IMR-90 (cell line): ENCODE measurements around the gene CMTM8. TPM values are rescaled to one million over a fixed set of nuclear protein-coding genes. Genes with fewer than 3 reads are reported as not detected.

Experiments
- ATAC-seq: fragments of 200-7000 bp; cut with Tn5 transposase; 2 replicates; pipeline ENCODE4 v1.9.1; 2020; ENCODE audit warnings: low read depth, mild to moderate bottlenecking, moderate library complexity
- BruUV-seq: library from RNA; stranded (reverse); fragments of 400-500 nt; replicated peaks from 2 replicates; lab custom pipeline; 2021; lab: Mats Ljungman, UMichigan
- CTCF ChIA-PET: fragments of 300-600 bp; formaldehyde crosslinking; extraction: SDS; loops from one replicate; lab custom pipeline; 2021; ENCODE audit warnings: antibody characterized with exemption; lab: Yijun Ruan, JAX
- POLR2A ChIA-PET: fragments of 300-600 bp; sonication (Branson Sonifier 250); formaldehyde crosslinking; loops from one replicate; lab custom pipeline; 2022; ENCODE audit warnings: antibody characterized with exemption; ENCODE audit not compliant: unreplicated experiment; lab: Charles Lee
- DNase-seq: peaks from one replicate; pipeline ENCODE4 v3.0.0; 2013
- H2AFZ ChIP-seq: replicated peaks from 2 replicates; pipeline ENCODE3; 2013; ENCODE audit warnings: low read length, mild to moderate bottlenecking; ENCODE audit not compliant: poor library complexity
- H2AK5ac ChIP-seq: 2 replicates; pipeline ENCODE4 v1.6.1; 2013; ENCODE audit warnings: low read depth, low read length, inconsistent platforms
- H2AK9ac ChIP-seq: replicated peaks from 2 replicates; pipeline ENCODE3; 2013; ENCODE audit warnings: mild to moderate bottlenecking, low read depth, low read length, moderate library complexity; ENCODE audit not compliant: poor library complexity
- H2BK120ac ChIP-seq: 2 replicates; pipeline ENCODE4 v1.6.1; 2013; ENCODE audit warnings: low read depth, low read length, inconsistent platforms
- H2BK15ac ChIP-seq: 3 replicates; pipeline ENCODE4 v1.6.1; 2013; ENCODE audit warnings: low read depth, low read length, inconsistent platforms
- H2BK20ac ChIP-seq: 2 replicates; pipeline ENCODE4 v1.6.1; 2013; ENCODE audit warnings: low read depth, mild to moderate bottlenecking, inconsistent platforms, low read length, moderate library complexity
- H2BK5ac ChIP-seq: 2 replicates; pipeline ENCODE4 v1.6.1; 2013; ENCODE audit warnings: mild to moderate bottlenecking, low read depth, low read length, inconsistent platforms; ENCODE audit not compliant: poor library complexity, severe bottlenecking
- H3K14ac ChIP-seq: replicated peaks from 2 replicates; pipeline ENCODE4 v1.6.1; 2013; ENCODE audit warnings: low read depth, low read length, inconsistent platforms
- H3K18ac ChIP-seq: 2 replicates; pipeline ENCODE4 v1.6.1; 2013; ENCODE audit warnings: low read depth, low read length, control low read depth
- H3K23ac ChIP-seq: 2 replicates; pipeline ENCODE4 v1.6.1; 2013; ENCODE audit warnings: low read depth, low read length, inconsistent platforms
- H3K27ac ChIP-seq: 2 replicates; pipeline ENCODE4 v1.5.1; 2013; ENCODE audit warnings: mild to moderate bottlenecking, control low read depth, low read length; ENCODE audit not compliant: insufficient read depth
- H3K27me3 ChIP-seq: 2 replicates; pipeline ENCODE4 v1.6.1; 2013; ENCODE audit warnings: low read length; ENCODE audit not compliant: control insufficient read depth, insufficient read depth
- H3K36me3 ChIP-seq: 2 replicates; pipeline ENCODE4 v1.6.1; 2013; ENCODE audit warnings: low read length, mixed read lengths; ENCODE audit not compliant: control insufficient read depth, insufficient read depth
- H3K4ac ChIP-seq: 2 replicates; pipeline ENCODE4 v1.6.1; 2013; ENCODE audit warnings: low read depth, low read length, inconsistent platforms
- H3K4me1 ChIP-seq: 2 replicates; pipeline ENCODE4 v1.6.1; 2013; ENCODE audit warnings: low read length, mixed read lengths; ENCODE audit not compliant: control insufficient read depth, insufficient read depth
- H3K4me2 ChIP-seq: 2 replicates; pipeline ENCODE4 v1.6.1; 2013; ENCODE audit warnings: low read depth, mild to moderate bottlenecking, control low read depth, low read length, moderate library complexity
- H3K4me3 ChIP-seq: 2 replicates; pipeline ENCODE4 v1.5.1; 2013; ENCODE audit warnings: low read depth, mild to moderate bottlenecking, control low read depth, low read length, moderate library complexity; ENCODE audit not compliant: insufficient read depth
- H3K56ac ChIP-seq: 2 replicates; pipeline ENCODE4 v1.6.1; 2013; ENCODE audit warnings: low read length, inconsistent platforms; ENCODE audit not compliant: insufficient read depth; ENCODE audit errors: extremely low read depth
- H3K79me1 ChIP-seq, 2 experiments: 2 replicates each; pipeline ENCODE4 v1.6.1; 2013; ENCODE audit warnings: low read length in 2 of 2, inconsistent platforms in 1 of 2, low read depth in 1 of 2
- H3K9ac ChIP-seq: 2 replicates; pipeline ENCODE4 v1.6.1; 2013; ENCODE audit warnings: low read depth, low read length, control low read depth
- H3K9me1 ChIP-seq: 2 replicates; pipeline ENCODE4 v1.6.1; 2013; ENCODE audit warnings: low read length, inconsistent platforms; ENCODE audit not compliant: insufficient read depth
- H3K9me3 ChIP-seq: 2 replicates; pipeline ENCODE4 v1.6.1; 2013; ENCODE audit warnings: low read length; ENCODE audit not compliant: control insufficient read depth, insufficient read depth
- H4K20me1 ChIP-seq: 2 replicates; pipeline ENCODE4 v1.6.1; 2013; ENCODE audit warnings: low read length, inconsistent platforms; ENCODE audit not compliant: insufficient read depth
- H4K5ac ChIP-seq: 2 replicates; pipeline ENCODE4 v1.6.1; 2013; ENCODE audit warnings: mild to moderate bottlenecking, low read depth, low read length, control low read depth
- H4K8ac ChIP-seq, 2 experiments: 2 replicates each; pipeline ENCODE4 v1.6.1; 2013; ENCODE audit warnings: low read depth in 2 of 2, low read length in 2 of 2, control low read depth in 1 of 2, inconsistent platforms in 1 of 2
- H4K91ac ChIP-seq: 2 replicates; pipeline ENCODE4 v1.6.1; 2013; ENCODE audit warnings: low read depth, low read length, inconsistent platforms; ENCODE audit not compliant: insufficient read depth
- CTCF ChIP-seq: conservative IDR thresholded peaks from 2 replicates; pipeline ENCODE4 v1.5.1; 2012; ENCODE audit warnings: mild to moderate bottlenecking, low read depth, low read length, improper control_type of control experiment
- ELK1 ChIP-seq: fragments of 150-350 bp; IDR thresholded peaks from 2 replicates; pipeline ENCODE4 v1.6.1; 2016; ENCODE audit warnings: low read depth, mild to moderate bottlenecking, low read length, moderate library complexity, borderline replicate concordance
- MAFK ChIP-seq: IDR thresholded peaks from 2 replicates; pipeline ENCODE4 v1.6.1; 2012; ENCODE audit warnings: low read depth, low read length, improper control_type of control experiment
- MXI1 ChIP-seq: IDR thresholded peaks from 2 replicates; pipeline ENCODE4 v1.6.1; 2012; ENCODE audit warnings: low read depth, mild to moderate bottlenecking, low read length, moderate library complexity, borderline replicate concordance
- POLR2A ChIP-seq: IDR thresholded peaks from 2 replicates; pipeline ENCODE4 v1.6.1; 2012; ENCODE audit warnings: mild to moderate bottlenecking, low read depth, low read length
- WGBS, 2 experiments: methylation state at CpG; one replicate each; pipeline versions ENCODE4 v1.1.5 to v1.1.7; 2013; ENCODE audit warnings: missing lambda C conversion rate in 2 of 2; ENCODE audit not compliant: insufficient read length in 1 of 2; ENCODE audit errors: extremely low coverage in 2 of 2; 5-methylcytosine and 5-hydroxymethylcytosine counted together
- dilution Hi-C: fragments of 300-500 bp; cut with HindIII; formaldehyde crosslinking; loops from one replicate; pipeline ENCODE4 v1.14.3; 2018; ENCODE audit warnings: low sequenced_read_pairs; ENCODE audit not compliant: unreplicated experiment
- in situ Hi-C: fragments of 300-500 bp; cut with MboI; formaldehyde crosslinking; loops from 3 replicates; pipeline ENCODE4 v1.14.3; 2019; ENCODE audit warnings: low sequenced_read_pairs, inconsistent platforms, mixed read lengths
- intact Hi-C: fragments of 100-400 bp; cut with micrococcal nuclease; formaldehyde crosslinking; loops from 2 replicates; pipeline ENCODE4 v1.10.0; 2022
- polyA plus RNA-seq, 3 experiments: library from polyadenylated mRNA; depleted of rRNA; stranded (reverse); fragments of >200 nt; gene quantifications; 2 replicates each; pipeline ENCODE4 v1.2.3, GENCODE V29; 2012; ENCODE audit warnings: low replicate concordance in 1 of 3
- total RNA-seq: library from RNA; depleted of rRNA; stranded (reverse); fragments of >200 nt; gene quantifications from 2 replicates; pipeline ENCODE4 v1.2.3, GENCODE V29; 2012

CMTM8 gene
- total and polyA plus RNA-seq, 2 of the 4 experiments (the other 2 are of a cell fraction): 0.15 TPM; not detected in 1

GRCh38 chr3:32208447-32208846, 30.0 kb upstream of the CMTM8 start:
- Histone ChIP-seq H3K4me2 (no peak overlapping the region), H2BK15ac (no peak overlapping the region), H3K4me1 (no peaks in the 10 kb centered on the region), H3K9me1 (no peaks in the 10 kb centered on the region), H3K4me3 (no peak overlapping the region), H3K9ac (no peak overlapping the region), H3K14ac (no peak overlapping the region), H3K9me3 (no peaks in the 10 kb centered on the region), H3K23ac (no peak overlapping the region), H3K79me1 (no peaks in the 10 kb centered on the region), H2AK5ac (no peak overlapping the region), H4K8ac (no peak overlapping the region), H3K36me3 (no peaks in the 10 kb centered on the region), H3K56ac (no peak overlapping the region), H2BK20ac (no peak overlapping the region), H3K27ac (no peak overlapping the region), H2AFZ (no peak overlapping the region), H4K5ac (no peak overlapping the region), H3K4ac (no peak overlapping the region), H4K20me1 (no peaks in the 10 kb centered on the region), H3K27me3 (no peaks in the 10 kb centered on the region; the same call in 1 of the 2 replicates), H2AK9ac (no peak overlapping the region), H2BK5ac (no peak overlapping the region), H4K91ac (no peak overlapping the region), H3K18ac (no peak overlapping the region), H2BK120ac (no peak overlapping the region)
- ATAC-seq (no peak), DNase-seq (no peak)
- intact Hi-C loops (no loop called here), dilution Hi-C loops (no loop called here), in situ Hi-C loops (no loop called here)
- TF ChIP-seq MXI1 (no peak), POLR2A (no peak), MAFK (no peak), CTCF (no peak), ELK1 (no peak)
- ChIA-PET POLR2A (no interaction called here), CTCF (no interaction called here)
- 83% methylated on average over 1 of the region's 4 CpGs; no CpG with 5 or more reads in 1 of the 2 experiments for WGBS, 2 experiments
- no TSS peak for BruUV-seq
